ENCODE data around the gene VPS8. TPM values are rescaled to one million over a fixed set of nuclear protein-coding genes. Genes with fewer than 3 reads are reported as not detected.

VPS8 gene
- total RNA-seq, 1 experiment from 2014 or later, result 39.7 TPM

GRCh38 chr3:184802150-184802549 is 9.8 kb upstream of the VPS8 start:
- Mint-ChIP-seq H3K36me3 (ENCODE audit: insufficient read depth in 1 of 3, low read depth in 3 of 3) (no peaks in the 10 kb centered on the region), H3K4me3 (no peak overlapping the region), H3K4me1 (no peaks in the 10 kb centered on the region), H3K27me3 (ENCODE audit: low read depth) (peaks cover 13% of the 10 kb centered on the region), H3K27ac (no peak overlapping the region), H3K9me3 (peaks cover 3 to 4% of the 10 kb centered on the region in 2 experiments; a peak in 3 of 5 replicates)
- Histone ChIP-seq H4K5ac (ENCODE audit: insufficient read length, low read depth, low read length) (no peak overlapping the region), H2AFZ (ENCODE audit: low read length) (no peak overlapping the region), H2BK120ac (ENCODE audit: low read depth, low read length, poor library complexity, severe bottlenecking) (no peak overlapping the region), H3K4me1 (ENCODE audit: insufficient read depth, low read length) (no peaks in the 10 kb centered on the region), H3K14ac (ENCODE audit: insufficient read depth, low read length) (no peak overlapping the region), H4K91ac (ENCODE audit: insufficient read length, low read depth, low read length) (no peak overlapping the region), H2BK15ac (ENCODE audit: low read depth, low read length) (no peak overlapping the region), H4K8ac (replicated peaks; ENCODE audit: insufficient read length, low read depth, low read length) (no peak overlapping the region), H3K9ac (ENCODE audit: extremely low read depth, insufficient read length, low read length) (no peak overlapping the region), H3K4me2 (ENCODE audit: insufficient read depth, insufficient read length, low read length) (no peak overlapping the region), H3K4ac (ENCODE audit: low read depth, low read length) (no peak overlapping the region), H3K79me1 (ENCODE audit: insufficient read depth, low read depth, low read length, poor library complexity, severe bottlenecking) (no peaks in the 10 kb centered on the region), H3K27ac (ENCODE audit: insufficient read length, low read depth, low read length) (no peak overlapping the region), H2BK20ac (ENCODE audit: low read depth, low read length, poor library complexity, severe bottlenecking) (no peak overlapping the region), H2BK12ac (ENCODE audit: insufficient read length, low read depth, low read length) (no peak overlapping the region), H3K18ac (ENCODE audit: insufficient read length, low read depth, low read length) (no peak overlapping the region), H3K9me3 (ENCODE audit: control insufficient read depth, low read depth, low read length) (no peaks in the 10 kb centered on the region), H3K79me2 (ENCODE audit: insufficient read depth, low read length) (no peaks in the 10 kb centered on the region), H3K56ac (ENCODE audit: insufficient read length, low read depth, low read length) (no peak overlapping the region), H3K23ac (ENCODE audit: insufficient read length, low read depth, low read length) (no peak overlapping the region), H4K20me1 (ENCODE audit: control insufficient read depth, insufficient read depth, insufficient read length) (no peaks in the 10 kb centered on the region), H2AK5ac (ENCODE audit: insufficient read length, low read length) (no peak overlapping the region), H3K27me3 (ENCODE audit: insufficient read depth, low read length) (no peaks in the 10 kb centered on the region), H2BK5ac (ENCODE audit: insufficient read length, low read length) (no peak overlapping the region), H3T11ph (ENCODE audit: low read length) (no peak overlapping the region), H3K23me2 (ENCODE audit: insufficient read length, low read depth, low read length, poor library complexity, severe bottlenecking) (no peaks in the 10 kb centered on the region)
- no peak for DNase-seq
- no peak for TF ChIP-seq CTCF (conservative IDR thresholded peaks at IDR 0.05)
- no CpG with 5 or more reads among the region's 4 CpGs for WGBS (ENCODE audit: extremely low coverage, insufficient read length, low lambda C conversion rate)
